ENCODE results near the gene TMEM247.

The TMEM247 gene

GRCh38 chr2:46439582-46439981 is 39.8 kb upstream of the TMEM247 start:
- DNase-seq (ENCODE audit: extremely low read depth, insufficient read length), result no peak
- H3K4me3 ChIP-seq (replicated peaks; ENCODE audit: low read depth, low read length), result no peak overlapping the region
- no peaks in the 10 kb centered on the region for H3K36me3 ChIP-seq (ENCODE audit: control insufficient read depth, insufficient read depth, low read length)
- peaks cover 3% of the 10 kb centered on the region for H3K27me3 ChIP-seq (replicated peaks; ENCODE audit: control insufficient read depth, insufficient read depth, low read length)
- TF ChIP-seq CTCF (IDR thresholded peaks at IDR 0.05; ENCODE audit: insufficient read depth, low read length, poor library complexity, severe bottlenecking), result no peak

- TF ChIP-seq CTCF (IDR thresholded peaks at IDR 0.05; ENCODE audit: insufficient read depth, low read length, poor library complexity, severe bottlenecking), result no peak
- H3K27me3 ChIP-seq (replicated peaks; ENCODE audit: control insufficient read depth, insufficient read depth, low read length), result peaks cover 3% of the 10 kb centered on the region
- no peaks in the 10 kb centered on the region for H3K36me3 ChIP-seq (ENCODE audit: control insufficient read depth, insufficient read depth, low read length)
- H3K4me3 ChIP-seq (replicated peaks; ENCODE audit: low read depth, low read length), result no peak overlapping the region
- no peak for DNase-seq (ENCODE audit: extremely low read depth, insufficient read length)
Measured at GRCh38 chr2:46441838-46442712, 37.3 kb upstream of the TMEM247 start.

GRCh38 chr2:46444732-46445131 is 34.6 kb upstream of the TMEM247 start:
- peaks cover 3% of the 10 kb centered on the region for H3K27me3 ChIP-seq (replicated peaks; ENCODE audit: control insufficient read depth, insufficient read depth, low read length)
- no peak for DNase-seq (ENCODE audit: extremely low read depth, insufficient read length)
- H3K36me3 ChIP-seq (ENCODE audit: control insufficient read depth, insufficient read depth, low read length), result no peaks in the 10 kb centered on the region
- TF ChIP-seq CTCF (IDR thresholded peaks at IDR 0.05; ENCODE audit: insufficient read depth, low read length, poor library complexity, severe bottlenecking), result no peak
- H3K4me3 ChIP-seq (replicated peaks; ENCODE audit: low read depth, low read length), result no peak overlapping the region

- Histone ChIP-seq H3K36me3 (ENCODE audit: control insufficient read depth, insufficient read depth, low read length) (no peaks in the 10 kb centered on the region), H3K4me3 (replicated peaks; ENCODE audit: low read depth, low read length) (no peak overlapping the region), H3K27me3 (replicated peaks; ENCODE audit: control insufficient read depth, insufficient read depth, low read length) (peaks cover 2% of the 10 kb centered on the region)
- no peak for TF ChIP-seq CTCF (IDR thresholded peaks at IDR 0.05; ENCODE audit: insufficient read depth, low read length, poor library complexity, severe bottlenecking)
- DNase-seq (ENCODE audit: extremely low read depth, insufficient read length), result no peak
Measured at GRCh38 chr2:46445556-46445955, 33.8 kb upstream of the TMEM247 start.

GRCh38 chr2:46446871-46447568 is 32.3 kb upstream of the TMEM247 start:
- no peak for DNase-seq (ENCODE audit: extremely low read depth, insufficient read length)
- no peak for TF ChIP-seq CTCF (IDR thresholded peaks at IDR 0.05; ENCODE audit: insufficient read depth, low read length, poor library complexity, severe bottlenecking)
- H3K4me3 ChIP-seq (replicated peaks; ENCODE audit: low read depth, low read length), result no peak overlapping the region
- no peaks in the 10 kb centered on the region for H3K27me3 ChIP-seq (replicated peaks; ENCODE audit: control insufficient read depth, insufficient read depth, low read length)
- no peaks in the 10 kb centered on the region for H3K36me3 ChIP-seq (ENCODE audit: control insufficient read depth, insufficient read depth, low read length)

All from GM06990 (cell line).